ENCODE measurements around the gene TMBIM1. TPM values are rescaled to one million over a fixed set of nuclear protein-coding genes. Genes with fewer than 3 reads are reported as not detected.

The TMBIM1 gene
- polyA plus RNA-seq, 3 donors, result 101 to 139 (median 129) TPM

GRCh38 chr2:218266316-218266979 lies 25.9 kb downstream of the TMBIM1 start:
- 96% methylated on average over 13 of the region's 15 CpGs for WGBS (ENCODE audit: insufficient coverage)
- H3K4me3 ChIP-seq (replicated peaks in 1 of 3; ENCODE audit: low read depth in 2 of 3, low read length in 3 of 3), result no peak overlapping the region
- peak overlapping the region in 1 of 2 donors; percentile 93 for H3K27ac ChIP-seq (ENCODE audit: low read depth in 1 of 2, low read length in 2 of 2)
- peaks cover 39 to 55% of the 10 kb centered on the region in 2 donors for H3K36me3 Mint-ChIP-seq
- no peak for TF ChIP-seq CTCF (IDR thresholded peaks at IDR 0.05)
- H3K27me3 Mint-ChIP-seq (ENCODE audit: low read depth in 3 of 3), result no peaks in the 10 kb centered on the region
- H3K4me3 Mint-ChIP-seq, result no peak overlapping the region
- peak in 1 of 3 donors; percentile 5 for DNase-seq
- intact Hi-C loops (cut with micrococcal nuclease), result no loop called here
- peaks cover 68% of the 10 kb centered on the region for H3K4me1 Mint-ChIP-seq
- peaks cover 77% of the 10 kb centered on the region for H4K20me1 ChIP-seq (ENCODE audit: insufficient read depth, low read length)
- H3K36me3 ChIP-seq (replicated peaks in 1 of 2; ENCODE audit: control insufficient read depth in 1 of 2, insufficient read depth in 2 of 2, low read length in 2 of 2), result peaks cover 49 to 56% of the 10 kb centered on the region in 2 donors
- no peak overlapping the region for H2AFZ ChIP-seq (ENCODE audit: insufficient read depth, low read depth, low read length, poor library complexity, severe bottlenecking)
- peak overlapping the region in 3 of 7 donors; percentile 47 to 88 (median 55) for H3K27ac Mint-ChIP-seq
- no peaks in the 10 kb centered on the region for H3K9me3 ChIP-seq (replicated peaks in 1 of 2; ENCODE audit: control insufficient read depth in 1 of 2, insufficient read depth in 1 of 2, low read length in 2 of 2)
- H3K79me2 ChIP-seq (ENCODE audit: insufficient read depth, low read length), result peaks cover 96% of the 10 kb centered on the region
- H3K4me1 ChIP-seq (ENCODE audit: control insufficient read depth in 1 of 2, insufficient read depth in 2 of 2, low read length in 2 of 2), result peaks cover 53 to 60% of the 10 kb centered on the region in 2 donors
- no peak overlapping the region for H3K9ac ChIP-seq (ENCODE audit: insufficient read depth, low read length, poor library complexity, severe bottlenecking)
- no peaks in the 10 kb centered on the region for H3K9me3 Mint-ChIP-seq
- H3K4me2 ChIP-seq (replicated peaks; ENCODE audit: extremely low read depth, low read length, poor library complexity, severe bottlenecking), result no peak overlapping the region
- H3K27me3 ChIP-seq (ENCODE audit: control insufficient read depth in 2 of 2, insufficient read depth in 2 of 2, low read length in 2 of 2), result no peaks in the 10 kb centered on the region

- H2AFZ ChIP-seq (ENCODE audit: insufficient read depth, low read depth, low read length, poor library complexity, severe bottlenecking), result no peak overlapping the region
- no peak for DNase-seq
- peaks cover 92% of the 10 kb centered on the region for H3K79me2 ChIP-seq (ENCODE audit: insufficient read depth, low read length)
- 99% methylated on average over 8 of the region's 8 CpGs for WGBS (ENCODE audit: insufficient coverage)
- H3K4me1 ChIP-seq (ENCODE audit: control insufficient read depth in 1 of 2, insufficient read depth in 2 of 2, low read length in 2 of 2), result peaks cover 53 to 60% of the 10 kb centered on the region in 2 donors
- Mint-ChIP-seq H3K27ac (peak overlapping the region in 4 of 7 donors; percentile 41 to 89 (median 85)), H3K9me3 (no peaks in the 10 kb centered on the region), H3K36me3 (peaks cover 39 to 55% of the 10 kb centered on the region in 2 donors), H3K27me3 (ENCODE audit: low read depth in 3 of 3) (no peaks in the 10 kb centered on the region), H3K4me3 (no peak overlapping the region), H3K4me1 (peaks cover 68% of the 10 kb centered on the region)
- H4K20me1 ChIP-seq (ENCODE audit: insufficient read depth, low read length), result peaks cover 73% of the 10 kb centered on the region
- H3K9me3 ChIP-seq (replicated peaks in 1 of 2; ENCODE audit: control insufficient read depth in 1 of 2, insufficient read depth in 1 of 2, low read length in 2 of 2), result no peaks in the 10 kb centered on the region
- no peak for TF ChIP-seq CTCF (IDR thresholded peaks at IDR 0.05)
- H3K27me3 ChIP-seq (ENCODE audit: control insufficient read depth in 2 of 2, insufficient read depth in 2 of 2, low read length in 2 of 2), result no peaks in the 10 kb centered on the region
- H3K4me2 ChIP-seq (replicated peaks; ENCODE audit: extremely low read depth, low read length, poor library complexity, severe bottlenecking), result no peak overlapping the region
- H3K4me3 ChIP-seq (replicated peaks in 1 of 3; ENCODE audit: low read depth in 2 of 3, low read length in 3 of 3), result no peak overlapping the region
- H3K9ac ChIP-seq (ENCODE audit: insufficient read depth, low read length, poor library complexity, severe bottlenecking), result no peak overlapping the region
- peaks cover 49 to 56% of the 10 kb centered on the region in 2 donors for H3K36me3 ChIP-seq (replicated peaks in 1 of 2; ENCODE audit: control insufficient read depth in 1 of 2, insufficient read depth in 2 of 2, low read length in 2 of 2)
- intact Hi-C loops (cut with micrococcal nuclease), result no loop called here
- H3K27ac ChIP-seq (ENCODE audit: low read depth in 1 of 2, low read length in 2 of 2), result peak overlapping the region in 1 of 2 donors; percentile 93
These were observed 26.7 kb downstream of the TMBIM1 start for GRCh38 chr2:218265626-218266025.
